ELF-1 (cell line): Measurements from ENCODE around the gene PRSS27.

Experiments used
- DNase-seq: peaks from one replicate; pipeline ENCODE4 v3.0.0-alpha.2; 2016; ENCODE audit warnings: low read depth, low spot score

PRSS27 gene

GRCh38 chr16:2709588-2709984, 10.4 kb downstream of the PRSS27 start:
- DNase-seq: no peak

DNA sequence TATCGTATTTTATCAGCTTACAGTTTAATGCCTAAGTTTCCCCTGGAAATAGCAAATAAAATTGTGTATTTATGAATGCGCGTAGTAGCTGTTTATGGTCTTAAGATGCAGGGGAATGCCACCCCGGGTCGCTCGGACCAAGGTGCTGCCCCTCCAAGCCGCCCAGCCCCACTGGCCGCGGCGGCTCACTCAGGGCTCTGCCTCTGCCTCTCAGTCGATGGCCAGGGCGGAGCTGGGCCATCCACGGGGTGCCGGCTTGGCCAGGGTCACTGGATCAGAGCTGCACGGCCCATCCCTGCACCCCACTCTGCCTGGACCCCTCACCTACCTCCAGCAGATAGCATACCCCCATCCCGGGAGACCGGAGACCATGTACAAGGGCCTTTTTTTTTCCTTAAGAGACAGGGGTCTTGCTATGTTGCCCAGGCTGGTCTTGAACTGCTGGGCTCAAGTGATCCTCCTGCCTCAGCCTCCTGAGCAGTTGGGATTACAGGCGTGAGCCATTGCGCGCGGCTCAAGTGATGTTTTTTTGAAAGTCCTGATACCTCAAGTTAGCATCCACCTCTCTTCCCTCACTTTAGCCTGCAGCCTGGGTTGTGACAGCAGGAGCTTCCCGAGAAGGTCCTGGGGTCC, 11.0 kb downstream of the PRSS27 start:
- no peak for DNase-seq

DNA sequence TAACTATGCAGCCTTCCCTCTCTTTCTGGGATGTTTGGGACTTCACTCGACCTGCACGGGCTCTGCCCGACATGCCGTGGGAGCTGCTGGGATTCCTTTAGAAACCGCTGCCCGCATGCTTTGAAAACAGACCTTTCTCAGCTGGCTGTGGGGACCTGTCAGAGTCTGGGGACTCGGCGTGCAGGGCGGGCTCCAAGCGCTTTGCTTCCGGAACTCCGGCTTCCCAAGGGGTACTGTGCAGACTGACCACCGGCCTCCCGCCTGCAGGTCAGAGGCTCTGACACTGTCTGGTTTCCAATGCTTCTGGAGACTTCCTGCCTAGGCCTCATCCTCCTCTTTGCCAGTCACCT, 11.8 kb downstream of the PRSS27 start:
- no peak for DNase-seq

- DNase-seq: no peak
These were observed 12.4 kb downstream of the PRSS27 start for GRCh38 chr16:2707368-2708289.

GRCh38 chr16:2706611-2707311, 13.3 kb downstream of the PRSS27 start:
- no peak for DNase-seq

GRCh38 chr16:2706085-2706484, 13.9 kb downstream of the PRSS27 start:
- DNase-seq: no peak

DNA sequence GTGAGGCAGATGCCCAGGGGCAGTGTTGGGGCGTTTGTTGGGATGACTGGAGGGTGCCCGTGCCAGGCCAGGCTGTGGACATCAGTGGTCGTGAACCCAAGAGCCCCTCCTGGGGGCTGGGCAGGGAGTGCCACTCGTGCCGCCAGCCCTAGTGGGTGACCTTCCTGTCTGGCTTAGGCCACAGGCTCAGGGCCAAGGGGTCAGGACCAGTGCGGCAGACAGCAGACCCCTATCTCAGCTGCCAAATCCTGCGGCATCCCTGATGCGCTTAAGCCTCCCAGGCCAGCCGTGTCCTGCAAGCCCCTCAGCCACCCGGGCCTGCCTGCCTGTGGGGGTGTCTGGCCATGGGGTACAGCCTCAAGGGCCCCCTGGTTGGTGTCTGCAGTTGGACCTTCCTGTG, 14.7 kb downstream of the PRSS27 start:
- no peak for DNase-seq

DNA sequence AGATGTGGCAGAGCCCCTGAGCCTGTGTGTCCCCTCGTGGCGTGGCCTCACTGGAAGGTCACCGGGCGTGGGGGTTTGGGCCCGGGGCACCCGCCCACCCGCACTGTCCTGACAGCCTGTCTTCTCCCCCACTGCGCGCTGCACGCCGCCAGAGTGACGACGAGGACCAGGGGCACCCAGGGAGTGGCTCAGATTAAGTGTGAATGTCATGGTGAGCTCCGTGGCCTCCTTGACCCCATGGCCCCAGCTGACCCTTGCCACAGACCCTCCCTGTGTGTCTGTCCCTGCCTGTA, 15.1 kb downstream of the PRSS27 start:
- no peak for DNase-seq

GRCh38 chr16:2704166-2704982, 15.7 kb downstream of the PRSS27 start:
- DNase-seq: no peak

DNA sequence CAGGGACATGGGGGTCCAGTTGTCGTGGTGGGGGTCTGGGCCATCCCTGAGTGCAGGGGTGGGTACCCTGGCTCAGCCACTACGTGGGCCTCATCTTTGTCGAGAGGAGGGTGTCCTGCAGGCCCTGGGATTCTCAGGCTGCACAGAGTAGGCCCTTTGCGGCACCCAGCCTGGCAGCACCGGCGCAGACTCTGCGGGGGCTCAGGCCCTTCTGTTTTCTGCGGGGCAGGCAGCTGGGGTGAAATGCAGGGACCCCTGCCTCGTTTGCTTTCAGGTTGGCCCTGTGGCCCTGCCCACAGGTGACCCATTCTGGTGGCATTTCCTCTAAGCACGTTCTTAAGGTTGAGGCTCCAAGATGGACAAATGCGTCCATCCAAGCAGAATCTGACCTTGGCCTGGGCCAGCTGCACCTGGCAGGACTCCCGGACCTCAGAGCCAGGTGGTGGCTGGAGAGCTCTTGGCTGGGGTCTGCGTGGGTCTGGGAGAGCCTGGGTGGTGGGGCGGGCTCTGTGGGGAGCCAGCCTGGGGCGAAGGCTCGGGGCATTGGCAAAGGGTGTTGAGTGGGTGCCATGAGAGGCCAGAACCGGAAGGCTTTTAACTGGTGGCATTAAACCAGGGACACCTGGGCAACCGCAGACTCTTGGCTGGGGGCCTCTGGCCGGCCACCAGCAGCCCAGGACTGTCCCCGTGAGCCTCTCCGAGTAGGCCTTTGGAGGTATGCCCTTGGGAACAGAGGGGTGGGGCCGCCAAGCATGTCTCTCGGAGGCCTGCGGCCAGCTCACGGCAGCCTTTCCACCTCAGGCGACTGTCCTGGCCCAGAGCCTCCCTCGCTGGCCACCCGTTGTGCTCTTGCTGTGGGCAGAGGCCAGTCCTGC, 16.9 kb downstream of the PRSS27 start:
- DNase-seq: no peak

DNA sequence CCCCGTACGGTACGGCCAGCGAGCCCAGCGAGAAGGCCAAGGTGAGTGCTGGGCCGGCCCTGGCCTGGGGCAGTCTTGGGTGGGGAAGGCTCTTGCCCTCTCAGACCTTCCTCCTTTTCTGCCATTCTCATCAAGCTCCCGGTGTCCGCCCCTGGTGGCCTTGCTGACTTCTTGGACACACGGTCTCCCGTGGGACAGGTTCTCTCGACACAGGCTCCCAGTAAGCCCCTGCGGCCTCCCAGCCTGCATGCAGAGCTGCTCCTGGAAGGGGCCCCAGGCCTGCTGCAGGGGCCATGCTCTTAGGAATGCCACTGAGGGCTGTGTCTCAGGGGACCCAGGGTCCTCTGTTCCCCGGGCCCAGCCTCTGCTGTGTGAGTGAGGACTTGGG, 17.6 kb downstream of the PRSS27 start:
- DNase-seq: no peak

DNA sequence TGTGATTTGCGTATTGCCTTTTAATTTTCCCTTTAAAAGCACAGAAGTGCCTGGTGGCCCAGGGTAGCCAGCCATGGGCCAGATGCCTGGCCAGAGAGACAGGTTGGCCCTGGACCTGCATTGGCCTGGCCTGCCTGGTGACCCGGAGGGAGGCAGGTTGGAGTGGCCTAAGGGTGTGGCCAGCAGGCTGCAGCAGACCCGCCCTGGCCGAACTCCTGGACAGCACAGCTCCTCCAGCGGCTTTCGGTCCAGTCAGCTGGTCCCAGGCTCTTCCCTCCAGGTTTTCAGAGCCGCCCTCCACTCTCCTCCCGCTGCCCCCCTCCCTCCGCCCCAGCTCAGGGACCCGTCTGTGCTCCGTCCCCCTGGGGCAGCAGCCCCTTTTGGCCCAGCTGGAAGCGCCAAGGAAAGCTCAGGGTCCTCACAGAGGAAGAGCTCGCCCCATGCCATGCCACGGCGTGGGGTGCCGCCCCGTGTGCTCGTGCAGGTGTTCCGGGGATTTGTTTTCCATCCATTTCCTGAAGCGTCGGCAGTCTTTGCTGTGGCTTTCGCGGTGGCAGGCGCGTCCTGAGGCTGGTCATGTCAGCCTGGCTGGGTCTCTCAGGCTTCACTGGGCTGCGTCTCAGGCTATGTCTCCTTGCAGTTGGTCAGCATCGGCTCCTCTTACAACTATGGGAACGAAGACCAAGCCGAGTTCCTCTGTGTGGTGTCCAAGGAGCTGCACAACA, 18.1 kb downstream of the PRSS27 start:
- DNase-seq: no peak

- no peak for DNase-seq
These were observed 18.8 kb downstream of the PRSS27 start for GRCh38 chr16:2701272-2701671.

- DNase-seq: no peak
These were observed 19.2 kb downstream of the PRSS27 start for GRCh38 chr16:2700786-2701185.

DNA sequence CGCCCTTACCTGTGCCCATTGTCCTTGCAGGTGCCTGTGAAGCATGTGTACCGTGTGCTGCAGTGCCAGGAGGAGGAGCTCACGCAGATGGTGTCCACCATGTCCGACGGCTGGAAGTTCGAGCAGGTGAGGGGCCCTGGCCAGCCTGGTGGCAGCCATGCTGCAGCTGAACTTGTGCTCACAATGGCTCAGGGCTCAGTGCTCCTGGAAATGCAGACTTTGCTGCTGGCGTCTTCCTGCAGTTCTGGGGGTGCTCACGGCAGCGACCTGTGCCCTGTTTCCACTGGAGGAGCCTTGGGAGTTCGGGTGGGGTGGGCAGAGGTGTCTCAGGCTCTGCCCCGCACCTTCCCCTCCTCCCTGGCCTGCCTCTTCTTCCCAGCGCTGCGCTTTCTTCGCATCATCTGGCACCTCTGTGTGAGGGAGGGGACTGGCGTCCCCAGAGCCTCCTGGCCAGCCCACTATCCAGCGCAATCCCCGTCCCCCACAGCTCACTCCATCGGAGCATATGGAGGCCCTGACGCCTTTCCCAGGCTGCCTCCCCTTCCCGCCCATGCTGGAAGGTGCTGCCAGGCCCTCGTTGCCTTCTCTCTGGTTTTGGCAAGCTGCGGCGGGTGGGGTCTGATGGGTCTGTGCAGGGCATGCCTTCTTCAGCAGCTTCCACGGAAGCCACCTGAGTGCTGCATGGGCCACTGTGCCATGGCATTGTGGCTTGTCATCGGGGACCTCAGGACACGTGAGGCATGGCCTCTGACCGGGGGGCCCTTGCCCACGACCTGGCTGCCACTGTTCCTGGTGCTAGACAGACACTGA, 20.0 kb downstream of the PRSS27 start:
- no peak for DNase-seq

- DNase-seq: no peak
These were observed 20.9 kb downstream of the PRSS27 start for GRCh38 chr16:2698965-2699750.

- DNase-seq: no peak
These were observed 21.7 kb downstream of the PRSS27 start for GRCh38 chr16:2698103-2698870.

DNA sequence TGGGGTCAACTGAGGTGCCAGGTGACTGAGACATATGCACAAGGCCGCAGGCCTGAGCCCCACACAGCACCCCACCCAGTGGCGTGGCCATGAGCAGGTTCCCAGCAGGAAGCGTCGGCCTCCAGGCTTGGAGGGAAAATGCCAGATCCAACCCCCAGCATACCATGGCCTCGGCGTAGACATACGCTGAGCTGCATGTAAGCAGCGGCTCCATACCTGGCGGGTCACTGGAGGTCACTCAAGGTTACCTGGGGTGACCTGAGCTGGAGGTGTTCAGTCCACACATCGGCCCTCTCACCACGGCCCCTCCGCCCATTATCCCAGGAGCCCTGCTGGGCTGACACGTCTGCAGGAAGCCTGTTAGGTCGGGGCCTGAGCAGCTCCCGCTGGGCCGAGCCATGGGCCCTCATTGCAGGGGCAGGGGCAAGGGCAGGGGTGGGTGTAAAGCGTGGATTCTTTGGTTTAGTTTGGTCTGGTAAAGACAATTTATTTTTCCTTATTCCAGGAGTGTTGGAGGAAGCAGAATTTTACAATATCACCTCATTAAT, 22.5 kb downstream of the PRSS27 start:
- no peak for DNase-seq
